Thyroid gland (tissue), 4 donors: ENCODE measurements around the gene CDCA4.

Experiments used
- CTCF ChIP-seq, 6 experiments: fragments of 200-600 bp in 3 of 6; fragments of 450-650 bp in 3 of 6; sonication (generic) in 3 of 6; IDR thresholded peaks; one replicate each; pipeline ENCODE4 v1.5.1; 2016 to 2019; ENCODE audit warnings: antibody characterized with exemption in 6 of 6, mild to moderate bottlenecking in 2 of 6, inconsistent platforms in 1 of 6, moderate library complexity in 1 of 6
- POLR2A ChIP-seq, 2 donors: fragments of 450-650 bp; IDR thresholded peaks; one replicate each; pipeline ENCODE4 v1.6.1; 2017; ENCODE audit warnings: antibody characterized with exemption in 2 of 2, mild to moderate bottlenecking in 2 of 2, moderate library complexity in 1 of 2

GRCh38 chr14:105034315-105035039 is 13.6 kb upstream of the CDCA4 start:
- TF ChIP-seq CTCF (IDR thresholded peaks at IDR 0.05), result no peak
- TF ChIP-seq POLR2A (IDR thresholded peaks at IDR 0.05), result no peak
